K562 (cell line): Measurements from ENCODE around the gene CDT1. TPM values are rescaled to one million over a fixed set of nuclear protein-coding genes. Genes with fewer than 3 reads are reported as not detected.

Experiments used
- CEBPZ ChIP-seq: fragments of 150-350 bp; IDR thresholded peaks from 2 replicates; pipeline ENCODE4 v1.6.1; 2014; ENCODE audit warnings: low read depth, mild to moderate bottlenecking, low read length, borderline replicate concordance
- CTCF ChIP-seq, 3 experiments: IDR thresholded peaks in 2 of 3; conservative IDR thresholded peaks in 1 of 3; 2 replicates each; pipeline ENCODE4 v1.5.1; 2011 to 2012; ENCODE audit warnings: low read length in 3 of 3, mild to moderate bottlenecking in 3 of 3, control low read depth in 2 of 3, improper control_type of control experiment in 1 of 3, inconsistent platforms in 1 of 3, low read depth in 1 of 3, mixed read lengths in 1 of 3, moderate library complexity in 1 of 3; ENCODE audit not compliant: insufficient read depth in 2 of 3
- DACH1 ChIP-seq: fragments of 450-650 bp; IDR thresholded peaks from 2 replicates; pipeline ENCODE4 v1.6.1; 2018; ENCODE audit not compliant: partially characterized antibody
- ELF2 ChIP-seq: fragments of 250-450 bp; sonication (Bioruptor Pico); IDR thresholded peaks from 2 replicates; pipeline ENCODE4 v1.5.0; 2021; ENCODE audit warnings: mild to moderate bottlenecking
- ETV1 ChIP-seq: fragments of 450-650 bp; conservative IDR thresholded peaks from 2 replicates; pipeline ENCODE4 v1.6.1; 2016; ENCODE audit warnings: missing genetic modification characterization, control low read depth, low read depth, missing compliant biosample characterization
- POLR2G ChIP-seq: fragments of 200-400 bp; formaldehyde crosslinking; IDR thresholded peaks from 2 replicates; pipeline ENCODE4 v1.6.1; 2017; ENCODE audit warnings: low read depth, mild to moderate bottlenecking, antibody characterized with exemption, low read length, moderate library complexity
- SREBF2 ChIP-seq: sonication (generic); formaldehyde crosslinking; IDR thresholded peaks from 2 replicates; pipeline ENCODE4 v1.4.0; 2020; ENCODE audit warnings: mild to moderate bottlenecking, missing genetic modification reagents
- TCF3 ChIP-seq: sonication (generic); formaldehyde crosslinking; IDR thresholded peaks from 2 replicates; pipeline ENCODE4 v1.4.0; 2020; ENCODE audit warnings: mild to moderate bottlenecking, missing genetic modification reagents
- YY1 ChIP-seq, 3 experiments: IDR thresholded peaks; 2 replicates each; pipeline ENCODE4 v1.6.1; 2011; ENCODE audit warnings: low read length in 2 of 3, mild to moderate bottlenecking in 2 of 3, moderate library complexity in 2 of 3, borderline replicate concordance in 1 of 3, control low read depth in 1 of 3, low read depth in 1 of 3; ENCODE audit not compliant: insufficient read depth in 3 of 3, insufficient replicate concordance in 2 of 3, control insufficient read depth in 1 of 3, insufficient read length in 1 of 3; ENCODE audit errors: extremely low read depth in 1 of 3
- ZBTB7A ChIP-seq: IDR thresholded peaks from 2 replicates; pipeline ENCODE4 v1.6.1; 2011; ENCODE audit warnings: low read depth, mild to moderate bottlenecking, low read length, moderate library complexity, borderline replicate concordance; ENCODE audit not compliant: control insufficient read depth
- polyA plus RNA-seq, 8 experiments: library from polyadenylated mRNA; depleted of rRNA in 4 of 8; stranded (reverse) in 5 of 8; unstranded in 3 of 8; fragments of >200 nt; fragmentation: Nextera tagmentation in 2 of 8; fragmentation: Illumina TruSeq in 1 of 8; extraction: Ambion mirVana in 2 of 8; extraction: Trizol in 1 of 8; gene quantifications; 2 replicates each; pipeline versions ENCODE4 v1.2.1 to v1.2.3, GENCODE V29; 2011 to 2014; ENCODE audit warnings: inconsistent platforms in 1 of 8, missing spikeins in 1 of 8
- total RNA-seq, 7 experiments: library from RNA; depleted of rRNA in 6 of 7; stranded (reverse); fragments of >200 nt in 6 of 7; fragmentation: Illumina TruSeq in 2 of 7; extraction: Trizol in 2 of 7; gene quantifications; 2 replicates each; pipeline versions ENCODE4 v1.2.1 to v1.2.3, GENCODE V29; 2011 to 2021; ENCODE audit warnings: low replicate concordance in 1 of 7

The CDT1 gene
- total and polyA plus RNA-seq, 9 of the 15 experiments (the other 6 are each of a cell fraction or from before 2014, with no cell fraction given) = 0.92 to 178 (median 14.2) TPM

GRCh38 chr16:88812513-88813268, 9.1 kb downstream of the CDT1 start (continued):
- peak; percentile 12 for TF ChIP-seq ETV1 (tag)
- TF ChIP-seq YY1 (IDR thresholded peaks at IDR 0.05; ENCODE audit: borderline replicate concordance in 1 of 3, control insufficient read depth in 1 of 3, extremely low read depth in 1 of 3, insufficient read depth in 3 of 3, insufficient read length in 1 of 3, insufficient replicate concordance in 2 of 3, low read depth in 1 of 3, low read length in 2 of 3) = peak in 1 of 3 experiments; percentile 18
- no peak for TF ChIP-seq POLR2G
- TF ChIP-seq ZBTB7A = peak; percentile 70; the same call in 1 of the 2 replicates
- peak; percentile 6 for TF ChIP-seq DACH1
- TF ChIP-seq CEBPZ = no peak
- TF ChIP-seq SREBF2 (CRISPR knock-in tag) = no peak
- TF ChIP-seq CTCF (IDR thresholded peaks at IDR 0.05 in 2 of 3, conservative IDR thresholded peaks at IDR 0.05 in 1 of 3; ENCODE audit: insufficient read depth in 2 of 3, low read depth in 1 of 3, low read length in 3 of 3) = 0 out of 6 replicates have a peak, but pooled peaks of 1 of the 3 experiments have one; percentile 12
- TF ChIP-seq TCF3 = 0 out of 2 replicates have a peak, but pooled peaks have one; percentile 2
- 0 out of 2 replicates have a peak, but pooled peaks have one; percentile 34 for TF ChIP-seq ELF2 (CRISPR knock-in tag)
